GM12874 (cell line): ENCODE data around the gene C22orf23.

Experiments
- CTCF ChIP-seq: IDR thresholded peaks from 2 replicates; pipeline ENCODE4 v1.5.1; 2011; ENCODE audit warnings: low read depth, mild to moderate bottlenecking, control low read depth, low read length, moderate library complexity; ENCODE audit not compliant: insufficient read depth

Gene C22orf23

GRCh38 chr22:37927637-37927936, 25.8 kb downstream of the C22orf23 start:
- no peak for TF ChIP-seq CTCF

GRCh38 chr22:37926771-37927636, 26.4 kb downstream of the C22orf23 start:
- no peak for TF ChIP-seq CTCF

- TF ChIP-seq CTCF = no peak
Observed at GRCh38 chr22:37926358-37926757, 27.0 kb downstream of the C22orf23 start.

- TF ChIP-seq CTCF = no peak
Observed at GRCh38 chr22:37925767-37926166, 27.6 kb downstream of the C22orf23 start.

- TF ChIP-seq CTCF = no peak
Observed at GRCh38 chr22:37925330-37925729, 28.1 kb downstream of the C22orf23 start.

DNA sequence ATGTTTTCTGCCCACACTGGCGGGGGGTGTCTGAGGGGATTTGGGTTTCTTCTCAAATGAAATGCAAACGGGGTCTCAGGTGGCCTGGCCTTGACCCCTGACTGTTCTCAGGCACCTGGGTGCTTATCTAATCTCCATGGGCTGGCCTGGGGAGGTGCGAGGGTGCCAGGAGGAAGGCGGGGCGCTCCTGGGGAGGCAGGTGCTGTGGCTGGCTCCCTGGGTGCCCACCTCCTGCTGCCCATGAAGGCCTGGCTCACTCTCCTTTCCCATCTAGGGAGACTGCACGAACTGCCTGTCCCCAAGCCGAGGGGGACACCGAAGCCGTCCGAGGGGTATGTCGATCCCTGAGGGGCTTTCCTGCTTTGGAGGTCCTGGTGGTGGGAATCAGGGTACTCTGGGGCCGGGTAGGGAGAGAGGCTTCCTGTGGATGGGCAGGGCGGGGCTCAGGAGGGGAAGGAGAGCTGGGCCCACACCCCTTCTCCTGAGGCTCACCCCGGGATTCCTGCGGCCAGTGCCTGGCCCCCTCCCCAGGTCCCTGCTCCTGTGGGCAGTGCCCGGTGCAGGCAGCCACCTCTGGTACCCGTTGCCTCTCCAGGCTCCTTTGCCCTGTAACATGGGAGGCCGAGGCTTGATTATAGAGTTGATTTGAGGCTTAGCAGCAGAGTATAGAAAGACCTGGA, 28.9 kb downstream of the C22orf23 start:
- TF ChIP-seq CTCF = no peak

DNA sequence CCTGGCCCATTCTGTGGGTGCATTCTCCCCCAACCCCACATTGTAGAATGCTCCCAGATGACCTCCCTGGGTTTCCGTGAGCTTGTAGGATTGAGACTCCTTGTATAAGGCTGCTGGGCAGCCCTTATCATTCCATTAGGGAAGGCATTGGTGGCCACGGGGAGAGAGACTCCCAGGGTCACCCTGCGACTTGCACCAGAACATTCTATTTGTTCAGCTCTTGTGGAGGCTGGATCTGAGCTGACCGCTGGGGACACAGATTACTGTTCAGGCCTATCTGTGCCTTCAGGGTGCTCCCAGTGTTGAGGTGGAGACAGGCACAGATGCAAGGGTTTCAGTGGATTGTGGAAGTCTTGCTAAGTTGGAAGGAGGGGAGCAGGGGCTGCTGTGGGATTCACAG, 29.5 kb downstream of the C22orf23 start:
- TF ChIP-seq CTCF = no peak
